Transverse colon (tissue), 4 donors: Measurements from ENCODE around the gene TEX26. TPM values are rescaled to one million over a fixed set of nuclear protein-coding genes. Genes with fewer than 3 reads are reported as not detected.

Experiments
- DNase-seq: peaks from one replicate; pipeline ENCODE4 v3.0.0-alpha.2; 2019
- H3K27ac ChIP-seq, 4 donors: fragments of 200-600 bp; sonication (generic); 2 replicates each; pipeline ENCODE4 v1.5.1; 2016 to 2018; ENCODE audit warnings: inconsistent platforms in 4 of 4
- H3K27me3 ChIP-seq: fragments of 200-600 bp; sonication (generic); 2 replicates; pipeline ENCODE4 v1.5.1; 2017; ENCODE audit warnings: inconsistent platforms
- H3K36me3 ChIP-seq, 4 donors: fragments of 200-600 bp; sonication (generic); 2 replicates each; pipeline ENCODE4 v1.5.1; 2017 to 2019; ENCODE audit warnings: inconsistent platforms in 4 of 4
- H3K4me1 ChIP-seq, 4 donors: fragments of 200-600 bp; sonication (generic); 2 replicates each; pipeline ENCODE4 v1.5.1; 2017 to 2020; ENCODE audit warnings: inconsistent platforms in 4 of 4
- H3K4me3 ChIP-seq, 4 donors: fragments of 200-600 bp; sonication (generic); 1 replicate in 1 of 4; 2 replicates in 3 of 4; pipeline versions ENCODE4 v1.5.1 to v1.6.1; 2017 to 2019; ENCODE audit warnings: inconsistent platforms in 4 of 4
- H3K9me3 ChIP-seq, 2 donors: fragments of 200-600 bp; sonication (generic); 2 replicates each; pipeline ENCODE4 v1.5.1; 2017 to 2019; ENCODE audit warnings: inconsistent platforms in 2 of 2
- CTCF ChIP-seq, 5 experiments: fragments of 200-600 bp in 3 of 5; fragments of 450-650 bp in 2 of 5; sonication (generic) in 3 of 5; IDR thresholded peaks; 1 replicate in 2 of 5; 2 replicates in 3 of 5; pipeline ENCODE4 v1.5.1; 2016 to 2017; ENCODE audit warnings: antibody characterized with exemption in 5 of 5, inconsistent platforms in 3 of 5, mild to moderate bottlenecking in 2 of 5, moderate library complexity in 1 of 5
- EP300 ChIP-seq: sonication (generic); formaldehyde crosslinking; IDR thresholded peaks from one replicate; pipeline ENCODE4 v1.6.1; 2017; ENCODE audit warnings: antibody characterized with exemption, low read depth
- POLR2A ChIP-seq: fragments of 450-650 bp; IDR thresholded peaks from one replicate; pipeline ENCODE4 v1.6.1; 2016; ENCODE audit warnings: antibody characterized with exemption, mild to moderate bottlenecking, moderate library complexity
- POLR2AphosphoS5 ChIP-seq, 3 donors: sonication (generic); formaldehyde crosslinking; IDR thresholded peaks; one replicate each; pipeline ENCODE4 v1.6.1; 2016; ENCODE audit warnings: antibody characterized with exemption in 3 of 3
- WGBS, 2 donors: methylation state at CpG; one replicate each; pipeline ENCODE4 v1.1.5; 2018; ENCODE audit warnings: low coverage in 1 of 2; 5-methylcytosine and 5-hydroxymethylcytosine counted together
- in situ Hi-C, 4 donors: fragments of 200-750 bp; cut with MboI; loops; one replicate each; pipeline versions ENCODE4 v1.15.0 to v1.15.1; 2017; ENCODE audit warnings: low sequenced_read_pairs in 3 of 4, low pct_ligation_motif_present in 1 of 4, low pct_unique_long_range_greater_than_20kb in 1 of 4
- intact Hi-C: fragments of 100-400 bp; cut with DNase I; formaldehyde crosslinking; loops from one replicate; pipeline ENCODE4 v1.15.1; 2023; ENCODE audit warnings: low total_unique reads
- total RNA-seq, 4 donors: library from RNA; depleted of rRNA; stranded (reverse); fragments of >200 nt; gene quantifications; one replicate each; pipeline ENCODE4 v1.1.0, GENCODE V29; 2016

TEX26 gene
- total RNA-seq, 4 donors from 2014 or later: not detected

- intact Hi-C loops (no loop called here), in situ Hi-C loops (no loop called here)
- H3K36me3 ChIP-seq: no peaks in the 10 kb centered on the region
- DNase-seq: no peak
- peaks cover 3% of the 10 kb centered on the region for H3K27me3 ChIP-seq
- TF ChIP-seq EP300: no peak
- TF ChIP-seq POLR2A: no peak
- no peak for TF ChIP-seq POLR2AphosphoS5 (IDR thresholded peaks at IDR 0.05)
- TF ChIP-seq CTCF (IDR thresholded peaks at IDR 0.05): no peak
- WGBS, 2 donors: 88 to 100% methylated on average over 1 to 4 of the region's 4 CpGs
- H3K4me1 ChIP-seq: no peaks in the 10 kb centered on the region
- H3K9me3 ChIP-seq: no peaks in the 10 kb centered on the region
- H3K4me3 ChIP-seq: no peak overlapping the region
- no peak overlapping the region for H3K27ac ChIP-seq
Observed at GRCh38 chr13:31007417-31007816, 75.0 kb downstream of the TEX26 start.

GRCh38 chr13:31008400-31009115 is 76.1 kb downstream of the TEX26 start:
- no peaks in the 10 kb centered on the region for H3K4me1 ChIP-seq
- no peak overlapping the region for H3K4me3 ChIP-seq
- H3K27ac ChIP-seq: no peak overlapping the region
- intact Hi-C loops (no loop called here), in situ Hi-C loops (no loop called here)
- H3K36me3 ChIP-seq: no peaks in the 10 kb centered on the region
- DNase-seq: no peak
- TF ChIP-seq EP300 (no peak), POLR2AphosphoS5 (IDR thresholded peaks at IDR 0.05) (no peak), CTCF (IDR thresholded peaks at IDR 0.05) (no peak), POLR2A (no peak)
- WGBS, 2 donors: 78 to 88% methylated on average over 2 to 7 of the region's 7 CpGs
- H3K27me3 ChIP-seq: peaks cover 3% of the 10 kb centered on the region
- H3K9me3 ChIP-seq: no peaks in the 10 kb centered on the region

DNA sequence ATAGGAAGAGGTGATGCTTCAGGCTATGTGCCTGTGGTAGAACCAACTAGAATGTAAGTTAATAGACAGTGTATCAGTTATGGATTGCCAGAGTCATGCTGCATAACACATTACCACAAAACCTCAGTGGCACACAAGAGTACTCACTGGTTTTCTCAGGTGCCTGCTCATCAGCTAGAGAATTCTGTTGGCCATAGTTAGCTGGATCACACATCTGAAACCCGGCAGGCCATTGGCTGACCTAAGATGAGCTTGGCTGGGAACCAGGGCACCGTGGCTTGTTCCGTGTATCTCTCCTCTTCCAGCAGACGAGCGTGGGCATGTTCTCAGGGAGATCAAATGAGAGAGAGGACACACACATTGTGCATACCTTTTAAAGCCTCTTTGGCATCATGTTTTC is 76.7 kb downstream of the TEX26 start:
- intact Hi-C loops (no loop called here), in situ Hi-C loops (no loop called here)
- no peaks in the 10 kb centered on the region for H3K36me3 ChIP-seq
- WGBS, 2 donors: 78 to 92% methylated on average over 4 to 5 of the region's 5 CpGs
- H3K9me3 ChIP-seq: no peaks in the 10 kb centered on the region
- H3K27me3 ChIP-seq: peaks cover 3% of the 10 kb centered on the region
- no peak for DNase-seq
- no peak for TF ChIP-seq EP300
- TF ChIP-seq CTCF (IDR thresholded peaks at IDR 0.05): no peak
- no peak for TF ChIP-seq POLR2A
- TF ChIP-seq POLR2AphosphoS5 (IDR thresholded peaks at IDR 0.05): no peak
- no peak overlapping the region for H3K27ac ChIP-seq
- H3K4me3 ChIP-seq: no peak overlapping the region
- no peaks in the 10 kb centered on the region for H3K4me1 ChIP-seq

- WGBS, 2 donors: 82 to 91% methylated on average over 2 of the region's 2 CpGs
- in situ Hi-C loops: no loop called here
- no peak for TF ChIP-seq POLR2AphosphoS5 (IDR thresholded peaks at IDR 0.05)
- TF ChIP-seq POLR2A: no peak
- TF ChIP-seq EP300: no peak
- TF ChIP-seq CTCF (IDR thresholded peaks at IDR 0.05): no peak
- no peak for DNase-seq
- intact Hi-C loops: no loop called here
- Histone ChIP-seq H3K4me3 (no peak overlapping the region), H3K9me3 (no peaks in the 10 kb centered on the region), H3K27me3 (no peaks in the 10 kb centered on the region), H3K36me3 (no peaks in the 10 kb centered on the region), H3K27ac (no peak overlapping the region), H3K4me1 (peaks cover 0 to 2% (median 0%) of the 10 kb centered on the region in 4 donors)
Observed at GRCh38 chr13:31010296-31010695, 77.8 kb downstream of the TEX26 start.
